RWPE2 (cell line): ENCODE measurements around the gene CYP4A22.

Source experiments
- ATAC-seq: fragments of 200-7000 bp; cut with Tn5 transposase; 3 replicates; pipeline ENCODE4 v1.9.1; 2021; ENCODE audit warnings: low read depth
- DNase-seq: peaks from one replicate; pipeline ENCODE4 v3.0.0-alpha.2; 2020; ENCODE audit warnings: low spot score
- H3K27ac ChIP-seq: fragments of 450-650 bp; 2 replicates; pipeline ENCODE4 v1.5.1; 2017; ENCODE audit warnings: mild to moderate bottlenecking; ENCODE audit not compliant: poor library complexity, severe bottlenecking
- H3K27me3 ChIP-seq: fragments of 250-450 bp; sonication (Bioruptor Pico); 2 replicates; pipeline ENCODE4 v1.5.1; 2021; ENCODE audit warnings: mild to moderate bottlenecking, moderate library complexity; ENCODE audit not compliant: insufficient read depth, poor library complexity, severe bottlenecking
- H3K36me3 ChIP-seq: fragments of 250-450 bp; sonication (Bioruptor Pico); 2 replicates; pipeline ENCODE4 v1.5.1; 2020; ENCODE audit warnings: low read depth, mild to moderate bottlenecking, moderate library complexity
- H3K4me1 ChIP-seq: fragments of 250-450 bp; sonication (Bioruptor Pico); 2 replicates; pipeline ENCODE4 v1.5.1; 2021; ENCODE audit warnings: mild to moderate bottlenecking, moderate library complexity; ENCODE audit not compliant: insufficient read depth, poor library complexity, severe bottlenecking
- H3K4me3 ChIP-seq: fragments of 250-450 bp; sonication (Bioruptor Pico); 2 replicates; pipeline ENCODE4 v1.5.1; 2021; ENCODE audit warnings: mild to moderate bottlenecking, moderate library complexity; ENCODE audit not compliant: severe bottlenecking
- H3K9me3 ChIP-seq: fragments of 250-450 bp; sonication (Bioruptor Pico); 2 replicates; pipeline ENCODE4 v1.5.1; 2021; ENCODE audit warnings: mild to moderate bottlenecking, moderate library complexity; ENCODE audit not compliant: severe bottlenecking
- CTCF ChIP-seq: fragments of 450-650 bp; IDR thresholded peaks from one replicate; pipeline ENCODE4 v1.5.1; 2017; ENCODE audit warnings: mild to moderate bottlenecking, moderate library complexity; ENCODE audit not compliant: poor library complexity, severe bottlenecking

CYP4A22 gene

GRCh38 chr1:47189844-47190508 lies 52.7 kb downstream of the CYP4A22 start, which contains the start of gene PDZK1IP1:
Gene PDZK1IP1, minus strand, starts transcription at chr1:47190036. Its CDS starts 104 bp downstream, at chr1:47189932.
- peak; percentile 77 for ATAC-seq
- Histone ChIP-seq H3K4me3 (no peak within 1 kb of the TSS), H3K27me3 (no peaks in the 10 kb centered on the region), H3K9me3 (no peaks in the 10 kb centered on the region), H3K27ac (no peak within 1 kb of the TSS), H3K4me1 (peaks cover 10% of the 10 kb centered on the region), H3K36me3 (no peaks in the 10 kb centered on the region)
- TF ChIP-seq CTCF: no peak
- peak; percentile 69 for DNase-seq

DNA sequence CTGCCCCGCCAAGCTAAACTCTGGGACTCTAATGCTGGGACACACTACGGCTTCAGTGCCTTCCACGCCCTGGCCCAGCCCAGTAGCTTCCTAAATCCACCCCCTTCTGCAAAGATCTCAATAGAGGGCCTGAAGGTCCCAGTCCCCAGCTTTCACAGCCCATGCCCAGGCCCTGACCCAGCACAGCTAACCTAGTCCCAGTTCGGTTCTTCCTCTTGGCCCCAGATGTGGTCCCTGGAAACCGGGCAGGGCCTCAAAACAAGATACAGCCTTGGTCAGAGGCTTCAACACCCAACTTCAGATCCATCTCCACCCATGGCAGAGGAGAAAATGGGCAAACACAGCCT lies 53.2 kb downstream of the CYP4A22 start:
- DNase-seq: no peak
- Histone ChIP-seq H3K4me1 (peaks cover 10% of the 10 kb centered on the region), H3K9me3 (no peaks in the 10 kb centered on the region), H3K4me3 (no peak overlapping the region), H3K27me3 (no peaks in the 10 kb centered on the region), H3K36me3 (no peaks in the 10 kb centered on the region), H3K27ac (no peak overlapping the region)
- TF ChIP-seq CTCF: no peak
- no peak for ATAC-seq

DNA sequence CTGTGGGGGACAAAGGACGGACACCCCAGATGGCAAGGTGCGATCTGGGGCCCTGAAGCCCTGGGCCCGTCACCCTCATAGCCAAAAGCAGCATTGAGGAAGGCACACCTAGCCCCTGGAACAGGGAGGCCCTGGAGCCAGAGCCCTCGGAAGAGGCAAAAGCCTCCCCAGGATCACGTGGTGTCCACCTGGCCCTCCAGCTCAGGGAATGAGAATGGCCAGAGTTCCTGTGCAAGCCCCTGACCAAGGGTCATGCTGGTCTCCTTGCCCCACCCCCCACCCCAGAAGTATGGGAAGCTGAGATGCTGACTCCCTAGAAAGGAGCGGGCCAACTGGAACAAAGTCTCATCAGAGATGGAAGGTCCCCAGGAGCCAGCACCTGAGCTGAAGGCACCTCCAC lies 53.6 kb downstream of the CYP4A22 start:
- no peaks in the 10 kb centered on the region for H3K36me3 ChIP-seq
- TF ChIP-seq CTCF: no peak
- H3K9me3 ChIP-seq: no peaks in the 10 kb centered on the region
- no peaks in the 10 kb centered on the region for H3K27me3 ChIP-seq
- ATAC-seq: no peak
- H3K4me3 ChIP-seq: no peak overlapping the region
- no peak overlapping the region for H3K27ac ChIP-seq
- peaks cover 10% of the 10 kb centered on the region for H3K4me1 ChIP-seq
- peak; percentile 16 for DNase-seq

DNA sequence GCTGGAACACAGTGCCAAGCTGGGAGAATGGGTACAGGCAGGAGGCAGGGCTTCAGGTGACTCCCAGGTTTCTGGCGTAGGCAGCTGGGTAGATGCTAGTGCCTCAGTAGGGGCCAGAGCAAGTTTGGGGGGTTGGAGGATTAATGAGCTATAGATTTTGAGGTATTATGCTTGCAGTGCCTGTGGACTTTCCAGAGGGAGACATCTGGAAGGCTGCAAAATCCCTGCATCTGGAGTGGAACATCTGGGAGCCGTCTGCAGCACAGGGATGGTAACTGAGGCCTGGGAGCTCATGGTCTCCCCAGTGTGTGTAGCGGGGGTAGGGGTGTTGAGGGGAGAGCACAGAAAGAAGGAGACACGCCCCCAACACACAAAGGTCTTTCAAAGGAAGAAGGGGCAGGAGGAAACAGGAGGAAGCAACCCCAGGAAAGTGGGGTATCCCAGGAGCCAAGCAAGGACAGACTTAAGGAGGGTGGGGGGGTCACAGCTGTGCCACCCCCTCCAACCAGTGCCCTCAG lies 54.8 kb downstream of the CYP4A22 start:
- no peaks in the 10 kb centered on the region for H3K9me3 ChIP-seq
- no peaks in the 10 kb centered on the region for H3K27me3 ChIP-seq
- H3K4me3 ChIP-seq: no peak overlapping the region
- peaks cover 10% of the 10 kb centered on the region for H3K4me1 ChIP-seq
- no peak overlapping the region for H3K27ac ChIP-seq
- peak; percentile 23 for DNase-seq
- ATAC-seq: no peak
- no peak for TF ChIP-seq CTCF
- no peaks in the 10 kb centered on the region for H3K36me3 ChIP-seq
